HG03457 (cell line): Measurements from ENCODE around the gene SSBP2.
"Not testable (repeated sequence)": the region's sequence is repeated elsewhere in the genome, so short reads cannot be mapped to it uniquely, and the experiment has no call there.

Source experiments
- ATAC-seq: cut with Tn5 transposase; IDR thresholded peaks from one replicate; pipeline ENCODE4 v1.9.1; 2021; ENCODE audit warnings: moderate number of reproducible peaks; ENCODE audit not compliant: unreplicated experiment

Gene SSBP2

DNA sequence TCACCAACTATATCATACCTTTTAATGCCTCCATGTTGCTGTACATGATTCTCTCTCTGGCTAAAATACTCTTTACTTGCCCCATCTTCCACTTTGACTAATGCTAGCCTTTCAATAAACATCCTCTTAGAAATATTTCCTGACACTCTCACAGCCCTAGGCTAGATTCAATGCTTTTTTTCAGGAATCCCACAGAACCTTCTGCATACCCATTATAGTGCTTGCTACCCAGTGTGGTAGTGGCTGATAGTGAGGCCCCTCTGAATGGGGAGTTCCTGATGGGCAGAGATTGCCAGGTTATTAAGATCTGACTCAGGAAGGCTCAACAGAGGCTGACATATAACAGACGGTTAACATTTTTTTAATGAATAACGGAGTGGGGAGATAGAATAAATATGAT lies 11.6 kb downstream of the SSBP2 start:
- ATAC-seq = no peak

GRCh38 chr5:81729276-81729675 lies 21.6 kb downstream of the SSBP2 start:
- ATAC-seq = no peak

DNA sequence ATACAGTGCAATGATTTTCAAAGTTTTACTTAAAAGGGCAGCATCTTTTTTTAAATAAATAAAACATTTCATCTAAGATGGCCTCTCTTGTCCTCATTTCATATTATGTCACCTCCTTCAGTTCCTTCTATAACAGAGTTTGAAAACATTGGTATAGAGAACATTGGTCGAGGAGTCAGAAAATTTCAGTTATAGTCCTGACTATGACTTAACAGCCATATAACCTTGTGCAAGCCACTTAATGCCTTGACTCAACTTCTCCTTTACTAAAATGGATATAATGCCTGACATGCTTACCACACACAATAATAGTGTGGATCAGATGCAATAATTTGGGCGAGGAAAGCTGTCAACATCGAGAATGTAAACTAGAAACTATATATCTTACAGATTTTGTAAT lies 22.6 kb downstream of the SSBP2 start:
- no peak for ATAC-seq

GRCh38 chr5:81726297-81726696 lies 24.6 kb downstream of the SSBP2 start:
- ATAC-seq = no peak

DNA sequence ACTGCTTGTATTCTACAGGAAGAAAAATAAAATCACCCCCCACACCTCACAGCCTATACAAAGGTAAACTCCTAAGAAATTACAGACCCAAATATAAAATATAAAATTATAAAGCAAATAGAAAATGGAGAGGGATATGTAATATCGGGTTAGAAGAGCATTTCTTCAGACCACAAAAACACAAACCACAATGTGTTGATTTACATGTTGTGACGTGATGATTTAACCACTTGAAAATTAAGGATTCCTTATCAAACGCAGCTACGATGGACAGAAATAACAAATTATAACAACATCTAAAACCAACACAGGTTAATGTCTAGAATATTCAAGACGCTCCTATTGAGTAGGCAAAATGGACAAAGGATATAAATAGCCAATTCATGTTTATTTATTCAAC lies 26.3 kb downstream of the SSBP2 start:
- ATAC-seq = no peak

DNA sequence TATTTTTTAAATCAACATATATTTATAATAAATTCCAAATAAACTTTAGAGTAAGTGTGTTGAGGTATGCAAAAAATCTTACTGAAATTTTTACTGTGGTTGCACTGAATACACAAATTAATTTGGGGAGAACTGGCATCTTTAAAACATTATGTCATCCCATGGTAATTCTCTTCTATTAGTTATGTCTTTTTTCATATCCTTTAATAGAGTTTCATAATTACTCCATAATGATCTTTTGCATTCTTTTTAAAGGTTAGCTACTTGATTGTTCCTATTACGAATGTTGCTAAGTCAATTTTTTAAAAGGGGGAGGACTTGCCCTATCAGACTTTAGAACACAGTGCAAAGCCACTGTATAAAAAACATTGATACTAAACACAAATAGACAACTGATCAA lies 26.8 kb downstream of the SSBP2 start:
- ATAC-seq = no peak

GRCh38 chr5:81721049-81721448 lies 29.8 kb downstream of the SSBP2 start:
- ATAC-seq = no peak

- no peak for ATAC-seq
Observed at GRCh38 chr5:81719743-81720345, 31.1 kb downstream of the SSBP2 start.

DNA sequence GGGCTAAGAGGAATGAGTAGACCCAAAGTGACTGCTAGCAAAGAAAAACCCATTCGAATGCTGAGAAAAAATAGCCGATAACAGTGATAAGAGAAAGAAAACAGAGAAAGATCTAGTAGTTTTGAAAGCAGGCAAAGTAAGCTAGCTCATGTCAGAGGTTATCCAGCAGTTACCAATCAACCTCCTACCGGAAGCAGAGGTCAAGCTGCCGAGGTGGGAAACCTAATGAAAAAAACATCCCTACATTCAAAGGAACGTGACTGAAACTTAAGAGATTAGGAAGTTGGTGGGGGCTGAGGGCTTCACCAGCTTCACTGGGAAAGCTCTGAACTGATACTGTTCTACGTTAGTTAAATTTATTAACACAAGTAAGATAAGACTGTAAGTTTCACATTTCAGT lies 32.6 kb downstream of the SSBP2 start:
- ATAC-seq = no peak

DNA sequence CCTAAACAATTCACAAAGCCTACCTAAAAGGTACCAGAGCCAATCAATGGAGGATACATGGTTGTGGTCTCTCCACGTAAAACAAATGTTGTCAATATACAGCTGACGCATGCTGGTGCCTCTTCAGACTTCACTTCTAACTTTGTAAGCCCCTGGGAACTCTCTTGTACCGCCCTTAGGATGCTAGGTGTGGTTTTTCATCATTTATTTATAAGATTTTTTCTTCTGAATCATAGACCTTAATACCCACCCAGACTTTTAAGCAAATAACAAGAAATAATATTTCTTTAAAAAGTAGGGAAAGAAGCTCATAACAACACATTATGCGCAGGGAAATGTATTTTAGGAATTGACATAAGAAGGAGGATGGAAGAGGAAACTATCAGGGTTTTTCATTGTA lies 33.0 kb downstream of the SSBP2 start:
- ATAC-seq = no peak

DNA sequence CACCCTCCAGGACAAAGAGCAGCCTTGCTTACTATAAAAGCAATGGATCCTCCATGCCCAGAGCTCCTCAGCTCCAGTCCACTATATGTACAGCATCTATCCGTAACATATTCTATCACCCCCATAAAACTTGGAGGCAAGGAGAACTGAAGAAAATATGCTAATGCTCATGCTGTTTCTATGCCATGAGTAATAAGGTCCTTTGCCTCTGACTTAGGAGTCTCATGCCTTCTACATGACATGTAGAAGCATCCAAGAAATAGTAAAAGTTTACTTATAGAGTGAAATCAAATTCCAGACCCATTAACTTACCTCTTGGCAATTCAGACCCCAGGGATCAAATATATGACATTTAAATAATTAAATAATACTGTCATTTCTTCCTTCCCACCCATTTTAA lies 33.7 kb downstream of the SSBP2 start:
- no peak for ATAC-seq

DNA sequence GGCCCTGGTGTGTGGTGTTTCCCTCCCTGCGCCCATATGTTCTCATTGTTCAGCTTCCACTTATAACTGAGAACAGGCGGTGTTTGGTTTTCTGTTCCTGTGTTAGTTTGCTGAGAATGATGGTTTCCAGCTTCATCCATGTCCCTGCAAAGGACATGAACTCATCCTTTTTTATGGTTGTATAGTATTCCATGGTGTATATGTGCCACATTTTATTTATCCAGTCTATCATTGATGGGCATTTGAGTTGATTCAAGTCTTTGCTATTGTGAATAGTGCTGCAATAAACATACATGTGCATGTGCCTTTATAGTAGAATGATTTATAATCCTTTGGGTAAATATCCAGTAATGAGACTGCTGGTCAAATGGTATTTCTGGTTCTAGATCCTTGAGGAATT lies 36.8 kb downstream of the SSBP2 start:
- not testable (repeated sequence) for ATAC-seq

GRCh38 chr5:81708889-81709288 lies 42.0 kb downstream of the SSBP2 start:
- ATAC-seq = no peak

DNA sequence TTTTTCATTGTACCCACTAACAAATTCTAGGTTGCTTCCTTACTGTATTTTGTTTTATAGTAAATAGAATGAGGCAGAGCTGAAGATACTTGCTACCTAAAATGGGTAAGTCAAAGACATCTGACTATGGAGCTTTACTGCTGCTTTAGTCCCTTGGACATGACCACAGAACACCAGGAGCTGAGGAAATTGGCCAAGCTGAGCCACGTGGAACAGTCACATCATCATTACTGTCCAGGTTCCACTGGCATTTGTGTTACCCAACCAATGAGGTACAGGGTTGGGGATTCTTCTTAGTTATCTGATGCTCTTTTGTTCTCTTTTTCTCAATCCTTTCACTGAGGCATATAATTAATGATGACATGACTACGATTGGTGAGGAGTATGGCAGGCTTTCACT lies 47.1 kb downstream of the SSBP2 start:
- no peak for ATAC-seq

GRCh38 chr5:81700166-81700565 lies 50.7 kb downstream of the SSBP2 start:
- ATAC-seq = no peak

DNA sequence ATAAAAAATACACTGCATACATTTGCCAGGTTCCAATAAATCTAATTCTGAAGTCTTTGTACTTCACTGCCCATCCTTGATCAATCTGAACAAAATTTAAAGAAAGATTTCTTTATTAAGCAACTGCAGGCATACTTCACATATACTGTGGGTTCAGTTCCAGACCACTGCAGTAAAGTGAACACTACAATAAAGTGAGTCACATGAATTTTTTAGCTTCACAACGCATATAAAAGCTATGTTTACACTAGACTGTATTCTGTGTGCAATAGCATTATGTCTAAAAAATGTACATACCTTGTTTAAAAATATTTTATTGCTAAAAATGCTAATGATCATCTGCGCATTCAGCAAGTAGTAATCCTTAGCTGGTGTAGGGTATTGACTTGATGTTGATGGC lies 52.1 kb downstream of the SSBP2 start:
- ATAC-seq = no peak

DNA sequence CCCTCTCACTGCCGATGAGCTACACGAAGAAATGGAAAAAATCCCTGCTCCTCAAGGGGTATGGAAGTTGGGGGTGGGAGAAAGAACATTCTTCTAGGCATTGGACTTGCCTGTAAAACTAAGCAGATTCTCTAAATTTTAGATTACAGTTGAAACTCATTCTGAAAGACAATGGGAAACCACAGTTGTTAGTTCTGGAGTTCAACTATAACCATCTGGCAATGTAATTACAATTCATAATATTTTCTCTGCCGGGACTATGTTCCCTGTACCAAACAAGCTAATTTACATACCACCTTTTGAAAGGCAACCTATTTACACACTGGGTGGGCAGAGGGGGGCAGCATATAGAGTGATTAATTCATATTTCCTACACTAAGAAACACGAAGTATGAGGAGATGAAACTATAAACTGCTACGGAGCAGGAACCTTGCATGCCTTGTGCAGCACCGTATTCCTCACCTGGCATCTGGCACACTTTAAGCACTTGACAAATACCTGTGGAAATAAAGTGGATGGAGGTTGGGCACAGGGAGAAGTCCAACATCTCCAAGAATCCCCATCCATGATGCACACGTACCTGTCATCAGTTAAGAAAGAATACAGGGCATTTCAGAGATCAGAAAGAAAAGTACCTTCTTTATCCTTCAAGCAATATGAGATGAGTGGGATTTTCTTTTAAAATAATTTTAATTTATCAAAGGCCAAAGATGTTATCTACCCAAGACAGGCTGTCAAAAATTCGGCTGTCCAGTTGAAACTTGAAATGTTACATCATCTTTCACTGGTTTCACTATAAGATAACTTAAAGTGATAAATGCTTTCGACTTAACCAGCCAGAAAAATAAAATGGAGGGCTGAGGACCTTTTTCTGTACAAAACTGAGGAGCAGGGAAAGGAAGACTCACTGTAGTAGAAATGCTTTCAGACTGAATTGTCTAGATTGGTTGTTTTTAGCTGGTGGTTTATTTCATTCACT lies 54.2 kb downstream of the SSBP2 start:
- ATAC-seq = no peak

DNA sequence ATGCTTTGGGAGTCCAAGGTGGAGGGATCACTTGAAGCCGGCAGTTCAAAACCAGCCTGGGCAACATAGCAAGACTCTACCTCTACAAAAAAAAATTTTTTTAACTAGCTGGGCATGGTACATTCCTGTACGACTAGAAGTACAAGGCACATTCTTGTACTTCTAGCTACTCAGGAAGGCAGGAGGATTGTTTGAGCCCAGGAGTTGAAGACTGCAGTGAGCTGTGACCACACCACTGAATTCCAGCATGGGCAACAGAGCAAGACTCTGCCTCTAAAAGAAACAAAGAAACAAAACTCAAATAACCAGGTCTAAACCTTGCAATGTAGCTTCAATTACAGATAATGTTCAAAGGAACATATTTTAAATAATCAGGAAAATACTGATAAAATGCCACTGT lies 56.2 kb downstream of the SSBP2 start:
- ATAC-seq = no peak

GRCh38 chr5:81688215-81688614 lies 62.7 kb downstream of the SSBP2 start:
- no peak for ATAC-seq

DNA sequence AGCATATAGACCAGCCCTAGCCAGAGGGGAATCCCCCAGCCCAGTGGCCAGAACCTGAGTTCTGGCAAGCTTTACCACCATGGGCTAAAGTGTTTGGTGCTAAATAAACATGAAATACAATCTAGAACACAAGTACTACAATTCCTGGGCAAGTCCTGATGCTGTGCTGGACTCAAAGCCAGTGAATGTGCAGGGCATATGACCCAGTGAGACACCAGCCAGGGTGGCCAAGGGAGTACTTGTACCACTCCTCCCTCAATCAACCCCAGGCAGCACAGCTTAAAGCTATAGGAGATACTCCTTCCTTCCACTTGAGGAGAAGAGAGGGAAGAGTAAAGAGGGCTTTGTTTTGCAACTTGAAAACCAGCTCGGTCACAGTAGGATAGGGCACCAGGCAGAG lies 63.6 kb downstream of the SSBP2 start:
- no peak for ATAC-seq

GRCh38 chr5:81685471-81685870 lies 65.4 kb downstream of the SSBP2 start:
- no peak for ATAC-seq

DNA sequence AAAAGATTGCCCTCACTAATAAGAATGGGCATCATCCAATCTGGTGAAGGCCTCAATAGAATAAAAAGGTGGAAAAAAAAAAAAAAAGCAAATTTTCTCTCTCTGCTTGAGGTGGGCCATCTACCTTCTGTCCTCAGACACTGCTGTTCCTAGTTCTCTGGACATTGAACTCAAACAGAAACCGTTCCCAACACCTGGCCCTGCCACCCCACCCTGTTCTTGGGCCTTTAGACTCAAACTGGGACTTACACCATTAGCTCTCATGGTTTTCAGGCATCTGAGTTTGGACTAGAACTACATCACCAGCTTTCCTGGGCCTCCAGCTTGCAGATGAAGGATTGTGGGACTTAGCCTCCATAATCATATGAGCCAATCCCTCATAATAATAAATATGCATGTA lies 71.0 kb downstream of the SSBP2 start:
- ATAC-seq = no peak
